IPS-NIHi7 (cell line): Measurements from ENCODE around the gene TIE1.

Experiments used
- DNase-seq: peaks from one replicate; pipeline ENCODE4 v3.0.0; 2012; ENCODE audit warnings: mixed read lengths; ENCODE audit errors: extremely low spot score

Gene TIE1

DNA sequence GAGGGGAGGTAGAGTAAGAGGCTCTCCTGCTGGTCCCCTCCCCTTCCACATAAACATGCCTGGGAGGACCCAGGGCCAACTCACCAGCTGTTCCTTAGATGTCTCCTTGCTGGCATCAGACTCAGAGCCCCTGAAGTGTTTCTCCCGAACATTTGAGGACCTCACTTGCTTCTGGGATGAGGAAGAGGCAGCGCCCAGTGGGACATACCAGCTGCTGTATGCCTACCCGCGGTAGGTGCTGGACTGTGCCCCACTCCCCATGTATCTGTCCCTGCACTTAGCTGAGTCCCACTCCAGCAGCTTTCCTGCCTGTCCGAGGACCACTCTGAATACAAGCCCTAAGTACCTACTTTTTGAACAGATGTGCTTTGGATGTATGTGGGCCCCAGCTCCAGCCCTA, 37.2 kb downstream of the TIE1 start:
- DNase-seq, result no peak

DNA sequence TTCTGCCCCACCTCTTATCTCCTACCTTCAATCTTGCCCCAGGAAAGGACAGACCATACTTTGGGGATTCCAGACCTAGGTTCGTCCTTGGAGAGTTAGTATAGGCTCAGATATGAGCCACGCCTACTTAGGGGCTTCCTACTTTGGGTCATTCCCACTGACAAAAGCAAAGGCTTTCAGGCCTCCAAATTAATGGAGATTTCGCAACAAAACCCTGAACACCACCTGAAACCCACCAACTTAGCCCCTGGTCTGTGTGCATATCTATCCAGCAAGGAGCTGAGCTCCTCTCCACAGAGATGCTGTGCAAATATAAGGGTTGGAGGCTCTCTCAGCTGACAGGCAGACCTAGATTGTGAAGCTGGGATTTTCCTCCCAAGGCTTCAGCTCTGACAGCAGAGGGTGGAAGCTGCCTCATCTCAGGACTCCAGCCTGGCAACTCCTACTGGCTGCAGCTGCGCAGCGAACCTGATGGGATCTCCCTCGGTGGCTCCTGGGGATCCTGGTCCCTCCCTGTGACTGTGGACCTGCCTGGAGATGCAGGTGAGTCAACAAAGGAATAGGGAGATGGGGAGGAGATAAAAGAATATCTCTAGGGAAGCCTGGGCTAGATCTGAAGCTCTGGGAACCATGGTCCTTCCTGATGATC, 38.9 kb downstream of the TIE1 start:
- DNase-seq, result no peak

DNA sequence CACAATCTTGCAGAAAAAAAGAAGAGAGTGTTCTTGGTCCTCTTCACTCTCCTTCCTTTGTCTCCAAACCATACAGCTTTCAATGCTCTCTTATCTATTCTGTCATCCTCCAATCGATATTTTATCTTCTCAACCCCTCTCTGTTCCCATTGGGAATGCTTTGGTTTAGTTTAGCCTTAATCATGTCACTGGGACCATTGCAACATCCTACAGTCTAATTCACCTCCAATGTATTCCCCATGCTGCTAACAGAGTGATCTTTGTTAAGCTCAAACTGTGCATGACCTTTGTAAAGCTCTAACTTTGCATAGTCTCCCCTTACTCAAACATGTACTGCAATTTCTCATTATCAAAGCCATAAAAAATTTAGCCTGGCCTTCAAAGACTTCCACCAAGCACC, 39.8 kb downstream of the TIE1 start:
- DNase-seq, result no peak

DNA sequence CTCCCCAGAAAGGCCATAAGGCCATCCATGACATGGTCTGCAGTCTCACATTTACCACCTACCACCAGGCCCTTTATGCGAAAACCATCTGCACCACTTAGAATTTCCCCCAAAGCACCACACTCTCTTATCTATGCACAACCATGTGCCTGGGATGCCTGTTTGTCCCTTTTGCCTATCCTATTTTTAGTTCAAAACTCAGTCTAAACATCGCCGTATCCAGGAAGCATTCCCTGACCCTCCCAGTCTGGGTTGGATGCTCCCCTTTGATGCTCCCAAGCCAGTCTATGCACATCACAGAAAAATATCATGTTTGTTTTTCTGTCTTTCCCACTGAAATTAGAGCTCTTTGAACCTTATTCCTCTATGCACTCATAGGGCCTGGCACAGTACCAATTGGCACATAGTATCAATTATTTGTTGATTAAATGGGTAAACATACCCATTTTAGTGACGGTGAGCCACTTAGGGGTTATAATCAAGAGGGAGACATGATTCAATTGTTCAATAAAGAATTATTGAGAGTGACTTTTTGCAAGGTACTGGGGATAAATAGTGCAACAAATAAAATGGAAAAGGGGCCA, 43.6 kb downstream of the TIE1 start:
- no peak for DNase-seq

DNA sequence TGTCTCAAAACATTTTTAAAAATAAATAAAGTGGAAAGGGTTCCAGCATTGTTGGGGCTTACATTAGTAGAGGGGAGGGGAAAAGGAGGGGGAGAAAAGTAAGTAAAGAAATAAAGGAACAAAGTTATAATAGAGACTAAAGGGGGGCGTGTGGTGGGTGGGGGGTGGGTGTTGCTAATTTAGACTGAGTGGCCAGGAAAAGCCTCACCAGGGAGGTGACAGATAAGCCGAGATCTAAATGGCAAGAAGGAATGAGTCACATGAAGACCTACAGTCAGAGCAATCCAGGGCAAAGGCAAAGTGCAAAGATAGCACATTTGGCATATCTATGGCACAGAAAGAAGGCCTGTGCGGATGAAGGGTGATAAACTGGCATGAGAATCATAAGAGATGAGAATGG, 44.3 kb downstream of the TIE1 start:
- DNase-seq, result no peak

DNA sequence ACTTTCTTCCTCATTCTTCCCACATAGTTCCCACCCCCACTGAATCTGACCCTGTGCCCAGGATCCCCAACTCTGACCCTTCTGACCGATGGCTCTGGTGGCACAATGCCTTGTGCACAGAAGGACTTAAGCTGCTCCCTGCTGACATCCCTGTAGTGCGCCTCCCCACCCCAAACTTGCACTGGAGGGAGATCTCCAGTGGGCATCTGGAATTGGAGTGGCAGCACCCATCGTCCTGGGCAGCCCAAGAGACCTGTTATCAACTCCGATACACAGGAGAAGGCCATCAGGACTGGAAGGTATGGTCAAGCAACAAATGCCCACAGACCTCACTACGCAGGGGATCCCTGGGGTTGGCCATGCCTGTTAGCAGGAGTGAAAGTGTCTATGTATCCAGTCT, 45.9 kb downstream of the TIE1 start:
- DNase-seq, result no peak

DNA sequence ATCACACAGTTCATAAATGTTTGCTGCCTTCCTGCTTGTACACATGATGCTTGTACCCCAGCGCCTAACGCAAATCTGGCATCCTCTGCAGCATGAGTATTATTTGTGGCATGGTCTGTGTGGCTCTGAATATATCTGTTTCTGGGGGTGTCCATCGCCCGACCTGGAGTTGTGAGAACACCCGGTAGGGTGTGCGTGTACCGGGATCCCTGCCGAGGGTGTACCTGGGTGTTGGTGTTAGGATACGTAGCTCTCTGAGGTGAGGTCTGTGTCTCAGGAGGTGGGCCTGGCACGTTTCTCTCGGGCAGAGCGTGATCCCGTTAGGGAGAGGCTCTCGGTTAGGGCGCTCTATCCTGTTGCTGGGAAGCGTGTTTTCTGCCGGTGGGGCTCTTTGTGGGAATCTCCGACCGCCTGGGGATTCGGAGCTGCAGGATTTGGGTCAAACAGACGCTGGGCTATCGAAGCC, 47.6 kb downstream of the TIE1 start:
- no peak for DNase-seq

DNA sequence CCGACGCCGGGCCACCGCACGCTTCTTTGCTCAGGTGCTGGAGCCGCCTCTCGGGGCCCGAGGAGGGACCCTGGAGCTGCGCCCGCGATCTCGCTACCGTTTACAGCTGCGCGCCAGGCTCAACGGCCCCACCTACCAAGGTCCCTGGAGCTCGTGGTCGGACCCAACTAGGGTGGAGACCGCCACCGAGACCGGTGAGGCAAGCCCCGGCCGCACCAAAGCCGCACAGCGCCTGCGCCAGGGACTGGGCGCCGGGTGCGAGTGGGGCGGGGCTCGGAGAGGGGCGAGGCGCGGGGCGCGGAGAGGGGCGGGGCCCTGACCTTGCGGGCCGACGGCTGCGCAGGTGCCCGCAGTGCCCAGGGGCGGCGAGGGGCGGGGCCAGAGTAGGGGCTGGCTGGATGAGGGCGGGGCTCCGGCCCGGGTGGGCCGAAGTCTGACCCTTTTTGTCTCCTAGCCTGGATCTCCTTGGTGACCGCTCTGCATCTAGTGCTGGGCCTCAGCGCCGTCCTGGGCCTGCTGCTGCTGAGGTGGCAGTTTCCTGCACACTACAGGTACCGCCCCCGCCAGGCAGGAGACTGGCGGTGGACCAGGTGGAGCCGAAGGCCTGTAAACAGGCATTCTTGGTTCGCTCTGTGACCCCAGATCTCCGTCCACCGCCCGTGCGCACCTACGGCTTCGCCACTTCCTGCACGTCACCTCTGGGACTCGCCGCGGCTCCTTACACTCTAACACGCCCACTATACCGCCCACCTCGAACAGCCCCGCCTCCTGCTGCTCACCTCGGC, 48.2 kb downstream of the TIE1 start:
- DNase-seq, result peak; percentile 99

DNA sequence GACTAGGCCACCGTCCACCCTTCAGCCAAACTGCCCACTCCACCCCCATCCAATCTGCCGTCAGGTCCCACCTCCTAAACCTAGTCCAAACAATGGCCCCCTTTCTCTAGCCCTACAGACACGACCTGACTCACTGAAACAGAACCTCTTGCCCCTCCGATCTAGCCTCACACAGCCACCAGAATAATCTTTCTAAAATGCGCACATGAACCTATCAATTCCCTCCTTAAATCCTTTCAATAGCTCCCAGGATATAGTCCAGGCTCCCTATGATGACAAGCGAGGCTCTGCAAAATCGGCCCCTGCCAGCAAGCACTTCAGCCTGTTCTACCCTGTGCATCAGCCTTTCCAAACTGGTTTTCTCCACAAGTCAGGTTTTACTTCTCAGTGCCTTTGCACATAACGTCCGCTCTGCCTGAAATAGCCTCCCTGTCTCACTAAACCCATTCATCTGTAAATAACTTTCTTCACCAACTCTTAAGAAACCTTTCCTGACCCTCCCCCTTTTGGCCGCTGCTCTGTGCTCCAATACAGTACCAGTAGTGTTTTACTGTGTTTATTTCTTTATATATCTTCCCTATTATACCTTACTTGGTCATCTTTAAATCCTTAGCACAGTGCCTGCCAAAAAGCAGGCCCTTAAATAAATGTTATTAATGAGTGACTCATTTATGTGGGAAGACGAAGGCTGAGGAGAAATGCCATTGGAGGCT, 49.0 kb downstream of the TIE1 start:
- DNase-seq, result no peak

DNA sequence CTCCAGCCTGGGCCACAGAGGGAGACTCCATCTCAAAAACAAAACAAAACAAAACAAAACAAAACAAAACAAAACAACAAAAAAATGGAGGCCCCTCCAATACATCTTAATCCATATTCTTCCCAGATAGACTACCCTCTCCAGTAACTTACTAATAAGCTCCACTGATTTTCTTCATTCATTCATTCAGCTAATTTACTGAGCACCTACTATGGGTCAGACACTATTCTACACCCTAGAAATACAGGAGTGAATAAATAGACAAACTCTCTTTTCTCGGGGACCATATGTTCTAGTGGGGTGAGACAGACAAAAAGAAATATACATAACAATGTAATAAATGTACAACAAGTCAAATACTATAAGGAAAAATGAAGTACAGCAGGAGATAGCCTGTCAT, 50.2 kb downstream of the TIE1 start:
- no peak for DNase-seq

DNA sequence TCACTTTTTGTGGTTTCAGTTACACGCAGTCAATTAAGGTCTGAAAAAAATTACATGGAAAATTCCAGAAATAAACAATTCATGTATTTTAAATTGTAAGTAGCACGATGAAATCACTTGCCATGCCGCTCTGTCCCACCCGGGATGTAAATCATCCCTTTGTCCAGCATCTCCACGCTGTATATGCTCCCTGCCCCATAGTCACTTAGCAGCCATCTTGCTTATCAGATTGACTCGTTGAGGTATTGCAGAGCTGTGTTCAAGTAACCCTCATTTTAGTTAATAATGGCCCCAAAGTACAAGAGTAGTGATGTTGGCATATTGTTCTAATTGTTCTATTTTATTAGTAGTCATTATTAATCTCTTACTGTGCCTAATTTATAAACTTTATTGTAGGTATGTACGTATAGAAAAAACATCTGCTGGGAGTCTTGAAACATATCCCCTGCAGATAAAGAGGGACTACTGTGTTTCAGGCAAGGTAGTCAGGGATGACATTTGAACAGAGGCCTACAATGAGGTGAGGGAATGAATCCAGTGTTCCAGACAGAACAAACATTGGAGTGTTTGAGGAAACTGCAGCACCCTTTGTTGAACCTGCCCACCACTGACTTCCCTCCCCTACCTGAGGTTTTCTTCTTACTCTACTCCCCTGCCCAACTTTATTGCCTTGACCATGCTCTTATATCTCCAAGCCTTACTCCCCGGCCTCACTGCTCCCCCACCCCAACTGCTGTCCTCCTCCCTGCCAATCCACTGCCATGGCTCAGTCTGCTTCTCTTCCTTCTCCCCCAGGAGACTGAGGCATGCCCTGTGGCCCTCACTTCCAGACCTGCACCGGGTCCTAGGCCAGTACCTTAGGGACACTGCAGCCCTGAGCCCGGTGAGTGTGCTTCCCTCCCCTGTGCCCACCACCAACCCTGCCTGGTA, 50.9 kb downstream of the TIE1 start:
- no peak for DNase-seq

DNA sequence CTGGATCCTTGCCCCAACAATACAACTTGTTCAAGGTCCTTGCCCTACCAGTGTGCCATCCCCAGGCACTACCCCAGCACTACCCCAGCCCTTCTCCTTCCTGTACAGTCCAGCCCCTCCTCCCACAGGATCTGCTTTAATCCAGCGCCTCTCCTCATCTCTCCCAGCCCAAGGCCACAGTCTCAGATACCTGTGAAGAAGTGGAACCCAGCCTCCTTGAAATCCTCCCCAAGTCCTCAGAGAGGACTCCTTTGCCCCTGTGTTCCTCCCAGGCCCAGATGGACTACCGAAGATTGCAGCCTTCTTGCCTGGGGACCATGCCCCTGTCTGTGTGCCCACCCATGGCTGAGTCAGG, 51.5 kb downstream of the TIE1 start:
- no peak for DNase-seq

DNA sequence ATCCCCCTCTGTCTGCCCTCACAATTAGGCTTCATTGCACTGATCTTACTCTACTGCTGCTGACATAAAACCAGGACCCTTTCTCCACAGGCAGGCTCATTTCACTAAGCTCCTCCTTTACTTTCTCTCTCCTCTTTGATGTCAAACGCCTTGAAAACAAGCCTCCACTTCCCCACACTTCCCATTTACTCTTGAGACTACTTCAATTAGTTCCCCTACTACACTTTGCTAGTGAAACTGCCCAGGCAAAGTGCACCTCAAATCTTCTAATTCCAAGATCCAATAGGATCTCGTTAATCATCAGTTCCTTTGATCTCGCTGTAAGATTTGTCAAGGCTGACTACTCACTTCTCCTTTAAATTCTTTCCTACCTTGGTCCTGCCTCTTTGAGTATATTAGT, 52.1 kb downstream of the TIE1 start:
- no peak for DNase-seq

DNA sequence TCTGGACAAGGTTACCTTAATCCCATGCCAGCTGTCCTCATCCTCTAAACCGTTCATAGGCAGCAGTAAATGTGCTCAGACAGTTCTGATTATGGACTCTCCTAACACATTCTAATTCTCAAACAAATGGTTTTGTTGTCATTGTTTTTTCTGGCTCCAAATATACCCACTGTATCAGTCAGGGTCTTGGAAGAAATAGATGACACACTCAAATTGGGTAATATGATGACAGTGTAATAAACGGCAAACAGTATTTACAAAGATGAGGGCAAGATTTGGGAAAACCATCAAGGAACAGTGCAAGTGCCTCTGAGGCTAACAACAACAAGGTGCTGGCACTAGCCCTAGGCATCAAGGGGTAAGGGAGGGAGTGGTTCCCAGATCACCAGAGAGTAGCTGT, 53.7 kb downstream of the TIE1 start:
- DNase-seq, result no peak

DNA sequence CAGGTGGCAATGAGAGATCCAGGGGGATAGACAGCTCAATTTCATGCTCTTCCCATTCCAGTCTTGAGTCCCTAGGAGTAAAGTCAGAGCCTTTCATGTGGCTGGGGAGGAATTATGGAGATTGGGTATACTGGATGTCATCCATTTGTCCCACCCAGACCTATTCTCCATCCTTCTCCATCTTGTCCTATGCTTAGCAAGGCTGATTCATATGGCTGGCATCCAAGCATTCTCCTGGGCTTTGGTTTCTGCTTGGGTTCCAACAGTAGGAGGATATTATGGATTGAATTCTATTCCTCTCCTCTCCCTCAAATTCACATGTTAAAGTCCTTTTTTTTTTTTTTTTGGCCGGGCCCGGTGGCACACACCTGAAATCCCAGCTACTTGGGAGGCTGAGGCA, 54.2 kb downstream of the TIE1 start:
- DNase-seq, result no peak

DNA sequence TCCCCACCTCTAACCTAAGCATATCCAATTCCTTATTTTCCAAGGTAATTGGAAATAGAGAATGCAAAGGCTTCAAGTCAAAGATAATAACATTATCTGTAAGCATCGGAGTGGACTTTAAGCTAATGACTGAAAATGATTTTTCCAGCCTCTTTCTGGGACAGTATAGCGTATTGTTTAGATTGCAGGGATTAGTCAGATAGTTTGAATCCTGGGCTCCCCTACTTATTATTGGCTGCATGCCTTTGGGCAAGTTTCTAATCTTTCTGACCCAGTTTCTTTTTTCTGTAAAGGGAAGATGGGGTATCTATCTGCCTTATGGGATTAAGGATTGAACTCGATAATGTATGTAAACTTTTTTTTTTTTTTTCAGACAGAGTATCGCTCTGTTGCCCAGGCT, 56.5 kb downstream of the TIE1 start:
- DNase-seq, result no peak

DNA sequence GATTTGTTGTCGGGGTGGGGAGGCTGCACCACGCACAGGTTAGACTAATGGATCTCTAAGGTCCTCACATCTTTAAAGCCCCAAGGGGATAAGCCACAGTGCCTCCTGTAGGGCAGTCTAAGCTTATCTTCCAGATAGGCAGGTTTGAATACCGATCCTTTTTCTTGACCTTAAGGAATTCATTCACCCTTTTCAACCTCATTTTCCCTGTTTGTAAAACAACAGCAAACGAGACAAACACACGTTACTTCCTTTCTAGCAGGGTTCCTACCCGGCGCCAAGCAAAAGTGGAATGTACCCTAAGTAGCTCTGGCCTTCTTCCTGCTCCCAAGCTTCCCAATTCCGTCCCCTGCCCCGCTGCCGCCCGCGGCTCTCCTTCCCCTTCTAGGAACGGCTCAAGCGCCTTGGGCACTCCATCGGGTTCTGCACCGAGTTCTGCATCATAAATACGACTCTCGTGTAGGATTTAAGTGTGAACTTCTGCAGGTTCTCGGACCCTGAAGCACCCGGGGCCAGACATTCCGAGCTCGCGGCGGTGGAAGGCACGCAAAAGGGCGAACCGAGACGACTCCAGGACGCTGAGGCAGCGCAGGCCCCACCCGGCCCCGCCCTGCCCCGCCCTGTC, 57.5 kb downstream of the TIE1 start:
- peak; percentile 52 for DNase-seq

DNA sequence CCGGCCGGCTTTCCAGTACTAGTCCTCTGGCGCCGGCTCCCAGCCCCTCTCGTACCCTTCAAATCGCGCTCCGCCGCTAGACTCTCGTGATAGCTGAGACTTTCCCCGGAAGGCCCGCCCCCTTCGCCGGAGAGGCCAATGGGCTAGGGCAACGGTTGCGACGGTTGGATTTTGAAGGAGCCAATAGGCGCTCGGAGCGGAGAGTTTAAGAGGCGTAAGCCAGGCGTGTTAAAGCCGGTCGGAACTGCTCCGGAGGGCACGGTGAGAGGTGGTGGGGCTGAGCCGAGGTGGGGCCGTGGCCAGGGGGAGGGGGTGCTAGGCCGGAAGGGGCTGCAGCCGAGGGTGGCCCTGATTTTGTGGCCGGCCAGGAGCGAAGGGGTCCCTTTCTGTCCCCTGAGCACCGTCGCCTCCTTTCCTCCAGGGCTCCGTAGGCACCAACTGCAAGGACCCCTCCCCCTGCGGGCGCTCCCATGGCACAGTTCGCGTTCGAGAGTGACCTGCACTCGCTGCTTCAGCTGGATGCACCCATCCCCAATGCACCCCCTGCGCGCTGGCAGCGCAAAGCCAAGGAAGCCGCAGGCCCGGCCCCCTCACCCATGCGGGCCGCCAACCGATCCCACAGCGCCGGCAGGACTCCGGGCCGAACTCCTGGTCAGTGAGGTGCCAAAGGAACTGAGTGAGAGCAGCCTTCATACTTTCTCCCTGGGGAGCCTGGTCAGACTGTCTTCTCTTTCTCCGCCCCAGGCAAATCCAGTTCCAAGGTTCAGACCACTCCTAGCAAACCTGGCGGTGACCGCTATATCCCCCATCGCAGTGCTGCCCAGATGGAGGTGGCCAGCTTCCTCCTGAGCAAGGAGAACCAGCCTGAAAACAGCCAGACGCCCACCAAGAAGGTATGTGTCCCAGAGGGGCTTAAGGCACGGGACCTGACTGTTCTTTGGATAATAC, 58.2 kb downstream of the TIE1 start, which contains the start of gene CDC20:
Gene CDC20, plus strand, starts transcription at position 236 of the 948 bp plus-strand sequence. Its CDS starts 235 bp downstream, at position 471.
- peak; percentile 92 for DNase-seq

DNA sequence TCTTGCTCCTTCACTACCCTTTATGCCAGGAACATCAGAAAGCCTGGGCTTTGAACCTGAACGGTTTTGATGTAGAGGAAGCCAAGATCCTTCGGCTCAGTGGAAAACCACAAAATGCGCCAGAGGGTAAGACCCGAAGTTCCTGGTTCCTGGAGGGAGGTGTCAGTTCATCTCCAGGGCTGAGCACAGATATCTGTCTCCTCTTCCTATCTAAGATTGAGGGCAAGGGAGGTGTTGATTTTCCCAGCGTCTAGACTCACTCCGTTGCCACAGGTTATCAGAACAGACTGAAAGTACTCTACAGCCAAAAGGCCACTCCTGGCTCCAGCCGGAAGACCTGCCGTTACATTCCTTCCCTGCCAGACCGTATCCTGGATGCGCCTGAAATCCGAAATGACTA, 58.9 kb downstream of the TIE1 start:
- no peak for DNase-seq

DNA sequence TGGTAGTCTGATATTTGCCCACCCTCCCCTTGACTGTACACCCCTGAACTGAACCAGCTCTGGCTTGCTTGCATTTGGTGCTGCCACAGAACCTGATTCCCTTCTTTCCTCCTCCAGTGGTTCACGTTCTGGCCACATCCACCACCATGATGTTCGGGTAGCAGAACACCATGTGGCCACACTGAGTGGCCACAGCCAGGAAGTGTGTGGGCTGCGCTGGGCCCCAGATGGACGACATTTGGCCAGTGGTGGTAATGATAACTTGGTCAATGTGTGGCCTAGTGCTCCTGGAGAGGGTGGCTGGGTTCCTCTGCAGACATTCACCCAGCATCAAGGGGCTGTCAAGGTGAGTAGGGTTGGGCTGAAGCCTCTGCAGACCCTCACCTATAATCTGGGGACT, 59.8 kb downstream of the TIE1 start:
- DNase-seq, result no peak
